GM21447 (cell line): Measurements from ENCODE around the gene FOXO3.

Source experiments
- ATAC-seq: cut with Tn5 transposase; IDR thresholded peaks from one replicate; pipeline ENCODE4 v1.9.1; 2021; ENCODE audit not compliant: unreplicated experiment

Gene FOXO3

DNA sequence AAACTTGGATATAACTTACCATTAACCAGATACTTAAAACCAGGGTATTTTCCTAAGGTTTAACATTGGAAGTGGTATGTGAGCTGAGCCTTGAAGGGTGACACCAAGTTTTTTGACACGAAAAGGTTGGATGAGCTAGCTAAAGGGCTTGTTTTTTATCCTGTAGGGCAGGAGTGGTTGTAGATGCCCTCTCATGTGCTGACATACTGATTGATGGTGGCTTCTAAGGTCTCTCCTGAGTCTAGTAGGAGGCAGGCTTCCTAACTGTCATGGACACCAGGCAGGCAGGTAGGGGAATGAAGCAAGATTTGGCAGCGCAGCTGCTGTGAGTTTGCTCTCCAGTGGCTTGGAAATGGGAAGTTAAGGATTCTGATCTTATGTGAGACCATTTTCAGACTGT is 66.1 kb downstream of the FOXO3 start:
- no peak for ATAC-seq

GRCh38 chr6:108627692-108628550 is 67.2 kb downstream of the FOXO3 start:
- no peak for ATAC-seq

DNA sequence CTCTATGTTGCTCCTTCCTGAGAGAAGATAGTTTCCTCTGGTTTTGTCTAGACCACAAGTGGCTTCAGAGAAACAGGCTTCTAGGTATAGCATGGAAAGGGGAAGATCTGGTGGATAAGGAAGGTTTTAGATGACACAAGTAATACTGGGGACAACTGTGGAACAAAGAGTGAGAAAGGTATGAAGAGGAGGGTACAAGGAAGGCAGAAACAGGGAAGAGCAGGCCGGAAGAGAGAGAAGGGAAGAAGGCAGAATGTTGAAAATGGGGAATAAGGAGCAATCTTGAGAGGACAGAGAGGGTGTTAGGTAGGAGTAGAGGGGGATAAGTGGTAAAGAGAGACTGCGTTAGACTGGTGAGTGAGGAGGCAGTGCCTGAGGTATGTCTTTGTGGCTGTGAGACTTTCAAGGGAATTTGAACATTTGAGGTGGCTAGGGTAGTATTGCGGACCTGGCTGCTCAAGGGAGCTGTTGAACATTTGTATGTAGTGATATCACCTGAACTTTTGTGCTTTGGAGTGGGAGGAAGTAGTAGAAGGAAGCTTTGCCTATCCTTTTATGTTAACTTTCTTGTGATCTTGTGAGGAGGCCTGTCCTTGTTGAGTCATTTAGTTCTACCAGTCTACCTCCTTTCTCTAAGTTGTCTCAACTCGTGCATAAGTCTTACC is 69.5 kb downstream of the FOXO3 start:
- ATAC-seq = no peak

DNA sequence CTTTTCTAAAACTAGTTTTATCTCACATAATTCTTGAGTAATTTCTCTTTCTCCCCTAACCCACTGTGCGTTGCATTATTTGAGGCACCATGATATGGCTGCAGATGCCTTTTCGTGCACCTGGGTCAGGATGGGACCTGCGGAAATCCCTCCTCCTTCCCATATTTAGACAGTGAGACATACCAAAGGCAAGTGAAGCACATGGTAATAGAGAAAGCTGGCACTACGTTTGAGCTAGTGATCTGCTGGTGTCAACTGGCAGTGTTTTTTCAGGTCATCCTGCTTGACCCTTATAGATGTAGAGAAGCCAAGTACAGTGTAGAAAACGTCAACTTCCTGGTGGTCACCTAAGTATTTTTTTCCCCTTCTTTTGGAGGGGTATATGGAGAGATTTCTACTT is 71.7 kb downstream of the FOXO3 start:
- ATAC-seq = no peak

- no peak for ATAC-seq
These were observed 72.7 kb downstream of the FOXO3 start for GRCh38 chr6:108633436-108633835.

GRCh38 chr6:108635505-108636226 is 74.9 kb downstream of the FOXO3 start:
- no peak for ATAC-seq

DNA sequence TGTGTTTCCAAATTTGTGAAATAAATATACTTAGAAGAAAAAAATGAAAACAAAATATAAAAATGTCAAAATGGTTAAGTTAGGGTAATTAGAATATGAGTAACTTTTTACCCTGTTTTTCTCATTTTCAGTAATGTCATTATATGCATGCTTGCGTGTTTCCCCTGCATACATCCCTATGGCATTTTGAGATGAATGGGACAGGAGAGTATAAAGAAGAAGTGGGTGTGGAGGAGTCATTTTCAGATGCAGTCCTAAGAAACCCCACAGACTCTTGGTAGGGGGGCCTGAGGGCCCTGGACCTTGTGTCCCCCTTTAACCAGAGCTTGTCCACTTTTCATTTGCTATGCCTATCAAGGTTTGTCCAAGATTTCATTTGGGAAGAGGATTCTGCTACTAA is 77.2 kb downstream of the FOXO3 start:
- ATAC-seq = no peak

DNA sequence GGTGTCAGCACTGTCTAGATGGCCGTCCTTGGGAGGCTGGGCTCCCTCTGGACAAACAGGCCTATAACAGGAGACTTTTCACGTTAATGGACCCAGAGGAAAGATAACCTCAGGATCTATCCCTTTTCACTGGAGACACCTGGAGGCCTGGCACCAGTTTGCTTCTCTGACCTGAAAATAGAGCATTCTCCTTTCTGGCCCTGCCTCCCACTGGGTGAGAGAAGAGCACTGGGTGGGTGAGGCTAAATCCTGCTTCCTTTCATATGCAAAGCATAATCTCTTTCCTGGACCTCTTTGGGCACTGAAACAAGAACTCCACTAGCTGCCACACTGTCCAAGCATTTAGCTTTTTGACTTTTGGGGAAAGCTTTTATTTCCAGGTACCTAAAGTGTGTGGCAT is 78.3 kb downstream of the FOXO3 start:
- ATAC-seq = no peak

DNA sequence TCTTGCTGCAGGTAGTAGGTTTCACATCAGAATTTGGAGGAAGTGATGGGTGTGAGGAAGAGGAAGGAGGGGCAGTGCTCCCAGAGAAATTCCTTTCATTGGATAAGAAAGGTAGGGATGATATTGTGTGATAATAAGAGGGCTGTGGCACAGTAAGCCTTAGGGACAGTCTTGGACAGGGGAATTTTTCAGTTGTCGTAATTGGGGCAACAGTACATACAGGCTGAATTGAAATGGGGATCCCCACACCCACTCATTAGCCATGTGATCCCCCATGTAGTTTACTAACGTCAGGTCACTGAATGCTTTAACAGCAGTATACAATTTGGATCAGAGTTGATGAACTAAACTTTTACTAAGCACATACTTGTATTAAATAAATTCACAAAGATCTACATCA is 79.4 kb downstream of the FOXO3 start:
- ATAC-seq = no peak

DNA sequence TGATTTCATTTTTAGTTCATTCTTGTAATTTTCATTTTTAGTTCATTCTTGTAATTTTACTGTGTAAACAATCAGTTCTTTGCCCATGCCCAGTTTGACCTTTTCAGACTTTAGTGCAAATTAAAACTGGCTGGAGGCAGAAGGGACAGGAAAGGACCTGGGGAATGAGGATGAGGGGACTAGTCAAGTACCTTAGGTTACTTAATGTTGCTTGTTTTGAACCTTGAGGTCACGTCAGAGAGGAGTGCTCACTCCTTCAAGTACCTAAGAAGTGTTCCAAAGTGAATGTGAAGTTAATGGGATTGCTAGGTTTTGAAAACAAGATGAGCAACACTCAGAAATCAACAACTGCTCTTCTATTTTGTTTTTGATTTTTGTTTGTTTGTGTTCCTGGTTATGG is 82.5 kb downstream of the FOXO3 start:
- no peak for ATAC-seq

- ATAC-seq = no peak
These were observed 83.5 kb downstream of the FOXO3 start for GRCh38 chr6:108644252-108644651.

GRCh38 chr6:108648191-108648590 is 87.5 kb downstream of the FOXO3 start:
- no peak for ATAC-seq

GRCh38 chr6:108650325-108650724 is 89.6 kb downstream of the FOXO3 start:
- no peak for ATAC-seq

DNA sequence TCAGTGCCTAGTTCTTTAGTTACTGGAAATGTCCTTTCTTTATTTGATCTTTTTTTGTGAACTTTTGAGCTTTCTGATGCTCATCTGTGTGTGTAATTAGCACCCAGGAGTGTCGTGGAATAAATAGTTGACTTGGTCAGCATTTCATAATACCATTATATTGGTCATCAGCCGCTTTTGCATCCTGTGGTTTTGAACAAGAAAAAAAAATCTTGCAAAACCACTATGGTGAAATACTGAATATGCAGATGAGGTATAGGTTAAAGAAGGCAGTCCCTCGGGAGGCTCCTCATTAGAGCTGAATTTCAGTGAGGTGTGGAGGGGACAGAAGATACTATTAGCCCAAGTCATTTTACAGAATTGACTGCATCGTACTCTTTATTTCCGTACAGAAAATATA is 90.1 kb downstream of the FOXO3 start:
- ATAC-seq = no peak

DNA sequence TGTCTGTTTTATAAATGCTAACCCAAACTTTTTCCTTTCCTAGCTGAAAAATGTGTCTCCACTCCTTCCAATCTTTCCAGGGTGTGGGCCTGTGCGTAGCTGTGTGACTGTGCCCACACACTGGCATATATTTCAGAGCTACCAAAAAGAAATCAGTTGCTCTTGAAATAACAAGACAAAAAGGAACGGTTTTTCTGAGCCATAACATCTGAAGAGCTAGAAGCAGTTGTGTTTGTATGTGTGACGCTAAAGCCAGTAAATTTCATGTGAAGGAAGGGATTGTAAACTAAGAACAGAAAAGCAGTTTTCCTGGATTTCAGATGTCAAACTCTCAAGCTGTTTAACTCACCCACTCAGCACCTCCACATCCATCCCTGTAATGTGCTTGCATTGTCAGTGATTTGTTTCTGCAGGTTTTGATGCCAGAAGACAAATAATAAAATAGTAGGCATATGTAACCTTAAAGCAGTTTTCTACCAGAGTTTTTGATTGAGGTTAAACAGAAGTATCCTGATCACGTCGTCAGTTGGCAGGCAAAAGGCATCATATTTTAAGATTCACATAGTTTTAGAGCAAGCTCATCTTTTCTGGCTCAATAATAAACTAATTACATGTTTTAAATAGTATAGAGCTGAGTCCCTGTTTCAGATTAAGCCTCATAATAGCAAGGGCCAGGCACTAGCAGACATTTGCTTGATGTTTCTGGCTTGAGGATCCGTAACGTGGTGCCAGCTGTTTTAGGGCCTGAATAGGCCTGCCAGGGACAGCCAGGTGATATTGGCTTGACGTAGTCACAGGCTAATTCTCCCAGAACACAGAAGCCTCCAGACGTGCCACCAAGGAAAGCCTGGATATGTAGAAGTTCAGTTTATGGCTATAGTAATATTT is 90.9 kb downstream of the FOXO3 start:
- ATAC-seq = no peak

DNA sequence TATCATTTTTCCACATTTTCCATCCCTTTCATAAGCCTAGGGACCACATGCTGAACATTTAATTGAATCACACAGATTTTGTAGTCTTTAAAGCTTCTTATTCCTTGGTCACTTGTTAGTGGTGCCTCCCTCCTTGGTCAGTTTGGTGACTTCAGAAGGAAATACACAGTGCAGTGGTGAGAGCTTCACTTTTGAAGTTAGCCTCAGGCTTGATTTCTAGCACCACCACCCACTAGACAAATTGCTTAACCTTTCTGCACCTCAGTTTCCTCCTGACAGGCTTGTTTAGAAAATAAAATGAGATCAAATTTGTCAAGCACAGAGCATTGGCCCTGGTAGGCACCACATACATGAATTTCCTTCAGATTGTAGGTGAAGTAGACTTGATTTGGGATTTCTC is 91.7 kb downstream of the FOXO3 start:
- ATAC-seq = no peak

- no peak for ATAC-seq
These were observed 93.2 kb downstream of the FOXO3 start for GRCh38 chr6:108653949-108654348.

GRCh38 chr6:108654465-108655106 is 93.9 kb downstream of the FOXO3 start:
- no peak for ATAC-seq

- no peak for ATAC-seq
These were observed 95.3 kb downstream of the FOXO3 start for GRCh38 chr6:108655806-108656651.

- ATAC-seq = no peak
These were observed 96.1 kb downstream of the FOXO3 start for GRCh38 chr6:108656836-108657235.
